Measurements from ENCODE around the gene ALOX5. TPM values are rescaled to one million over a fixed set of nuclear protein-coding genes. Genes with fewer than 3 reads are reported as not detected.
"Not testable (repeated sequence)": the region's sequence is repeated elsewhere in the genome, so short reads cannot be mapped to it uniquely, and the experiment has no call there.

The ALOX5 gene
- total and polyA plus RNA-seq, 10 of the 15 experiments (the other 5 are each of a cell fraction or from before 2014, with no cell fraction given): 0.43 to 102 (median 34.2) TPM

- TF ChIP-seq IKZF1 (conservative IDR thresholded peaks at IDR 0.05): no peak
- no peak for TF ChIP-seq SUPT20H (IDR thresholded peaks at IDR 0.05; ENCODE audit: borderline replicate concordance, control insufficient read depth, low read depth, low read length)
Observed at GRCh38 chr10:45408421-45409319, 34.7 kb downstream of the ALOX5 start (continued).

- FAIRE-seq; H3K27ac ChIP-seq (ENCODE audit: control insufficient read depth, insufficient read depth); H3K4me1 ChIP-seq (ENCODE audit: control insufficient read depth, insufficient read depth, low read length); in situ Hi-C loops (cut with MboI); H3K36me3 ChIP-seq (ENCODE audit: control insufficient read depth in 2 of 2, insufficient read depth in 2 of 2, low read length in 1 of 2); H3K9ac ChIP-seq (ENCODE audit: control insufficient read depth, insufficient read depth, low read length); RAD21 ChIA-PET (ENCODE audit: unreplicated experiment); H3K27me3 ChIP-seq (replicated peaks in 1 of 2; ENCODE audit: control insufficient read depth in 2 of 2, insufficient read depth in 2 of 2, low read length in 1 of 2); POLR2A ChIA-PET; BruUV-seq (replicated peaks); H4K20me1 ChIP-seq (ENCODE audit: control insufficient read depth, insufficient read depth); H3K79me2 ChIP-seq (ENCODE audit: control insufficient read depth, insufficient read depth, low read length); ATAC-seq; SMC1A ChIA-PET (ENCODE audit: uncharacterized antibody, unreplicated experiment); H3K9me3 ChIP-seq (replicated peaks; ENCODE audit: control insufficient read depth, insufficient read depth, low read length); intact Hi-C loops (cut with micrococcal nuclease; ENCODE audit: unreplicated experiment); H3K4me3 ChIP-seq; H3K4me2 ChIP-seq (ENCODE audit: control insufficient read depth, insufficient read depth); H2AFZ ChIP-seq (ENCODE audit: control insufficient read depth, low read depth, low read length); DNase-seq (ENCODE audit: low read depth, low spot score): not testable (repeated sequence)
- CTCF ChIA-PET: interaction anchor here (1.6 kb wide), 1 partner anchor 56 kb away, joined by 4 read pairs; no protein-coding TSS in a partner anchor
Observed at GRCh38 chr10:45409347-45409746, 35.3 kb downstream of the ALOX5 start.

- Histone ChIP-seq H3K9me3 (replicated peaks; ENCODE audit: control insufficient read depth, insufficient read depth, low read length) (no peaks in the 10 kb centered on the region; the same call in 2 of the 3 replicates), H3K79me2 (ENCODE audit: control insufficient read depth, insufficient read depth, low read length) (no peaks in the 10 kb centered on the region; the same call in 1 of the 2 replicates), H2AFZ (ENCODE audit: control insufficient read depth, low read depth, low read length) (no peak overlapping the region), H3K27me3 (replicated peaks in 1 of 2; ENCODE audit: control insufficient read depth in 2 of 2, insufficient read depth in 2 of 2, low read length in 1 of 2) (peaks cover 0 to 1% of the 10 kb centered on the region in 2 experiments; a peak in 2 of 4 replicates), H3K9ac (ENCODE audit: control insufficient read depth, insufficient read depth, low read length) (no peak overlapping the region), H3K4me1 (ENCODE audit: control insufficient read depth, insufficient read depth, low read length) (no peaks in the 10 kb centered on the region), H4K20me1 (ENCODE audit: control insufficient read depth, insufficient read depth) (no peaks in the 10 kb centered on the region), H3K27ac (ENCODE audit: control insufficient read depth, insufficient read depth) (no peak overlapping the region), H3K4me3 (no peak overlapping the region), H3K4me2 (ENCODE audit: control insufficient read depth, insufficient read depth) (no peak overlapping the region), H3K36me3 (ENCODE audit: control insufficient read depth in 2 of 2, insufficient read depth in 2 of 2, low read length in 1 of 2) (peaks cover 0 to 9% of the 10 kb centered on the region in 2 experiments; a peak in 1 of 4 replicates)
- WGBS (ENCODE audit: insufficient coverage, insufficient replicate concordance, low lambda C conversion rate, missing lambda C conversion rate): 0% methylated on average over 1 of the region's 1 CpG
- BruUV-seq (replicated peaks): no TSS peak
- ChIA-PET POLR2A (no interaction called here), SMC1A (ENCODE audit: uncharacterized antibody, unreplicated experiment) (no interaction called here), CTCF (interaction anchor here (1.6 kb wide), 1 partner anchor 55 kb away, joined by 4 read pairs; no protein-coding TSS in a partner anchor), RAD21 (ENCODE audit: unreplicated experiment) (no interaction called here)
- intact Hi-C loops (cut with micrococcal nuclease; ENCODE audit: unreplicated experiment): no loop called here
- FAIRE-seq (no peak), DNase-seq (ENCODE audit: low read depth, low spot score) (no peak), ATAC-seq (no peak)
- in situ Hi-C loops (cut with MboI): no loop called here
- no peak for TF ChIP-seq ZBTB4 (CRISPR knock-in tag; IDR thresholded peaks at IDR 0.05)
- no peak for TF ChIP-seq GABPA (IDR thresholded peaks at IDR 0.05; ENCODE audit: low read depth)
- TF ChIP-seq CREB1 (IDR thresholded peaks at IDR 0.05; ENCODE audit: low read depth): no peak
- TF ChIP-seq SMAD1 (IDR thresholded peaks at IDR 0.05; ENCODE audit: low read depth, partially characterized antibody): no peak
- TF ChIP-seq NR2C2 (IDR thresholded peaks at IDR 0.05; ENCODE audit: borderline replicate concordance, control insufficient read depth, insufficient read length, low read depth): no peak
- no peak for TF ChIP-seq IKZF2 (IDR thresholded peaks at IDR 0.05)
- no peak for TF ChIP-seq SMARCA5 (IDR thresholded peaks at IDR 0.05)
- TF ChIP-seq NFXL1 (IDR thresholded peaks at IDR 0.05; ENCODE audit: borderline replicate concordance): no peak
- TF ChIP-seq POLR2AphosphoS2 (IDR thresholded peaks at IDR 0.05; ENCODE audit: low read depth, low read length): no peak
- TF ChIP-seq CBX5 (IDR thresholded peaks at IDR 0.05; ENCODE audit: low read depth): no peak
Observed at GRCh38 chr10:45409782-45410181, 35.8 kb downstream of the ALOX5 start.
